GM19455 (cell line): ENCODE data around the gene SPAST.
"Not testable (repeated sequence)": the region's sequence is repeated elsewhere in the genome, so short reads cannot be mapped to it uniquely, and the experiment has no call there.

Source experiments
- ATAC-seq: cut with Tn5 transposase; IDR thresholded peaks from one replicate; pipeline ENCODE4 v1.9.1; 2021; ENCODE audit not compliant: unreplicated experiment

The SPAST gene, protein sequence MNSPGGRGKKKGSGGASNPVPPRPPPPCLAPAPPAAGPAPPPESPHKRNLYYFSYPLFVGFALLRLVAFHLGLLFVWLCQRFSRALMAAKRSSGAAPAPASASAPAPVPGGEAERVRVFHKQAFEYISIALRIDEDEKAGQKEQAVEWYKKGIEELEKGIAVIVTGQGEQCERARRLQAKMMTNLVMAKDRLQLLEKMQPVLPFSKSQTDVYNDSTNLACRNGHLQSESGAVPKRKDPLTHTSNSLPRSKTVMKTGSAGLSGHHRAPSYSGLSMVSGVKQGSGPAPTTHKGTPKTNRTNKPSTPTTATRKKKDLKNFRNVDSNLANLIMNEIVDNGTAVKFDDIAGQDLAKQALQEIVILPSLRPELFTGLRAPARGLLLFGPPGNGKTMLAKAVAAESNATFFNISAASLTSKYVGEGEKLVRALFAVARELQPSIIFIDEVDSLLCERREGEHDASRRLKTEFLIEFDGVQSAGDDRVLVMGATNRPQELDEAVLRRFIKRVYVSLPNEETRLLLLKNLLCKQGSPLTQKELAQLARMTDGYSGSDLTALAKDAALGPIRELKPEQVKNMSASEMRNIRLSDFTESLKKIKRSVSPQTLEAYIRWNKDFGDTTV

DNA sequence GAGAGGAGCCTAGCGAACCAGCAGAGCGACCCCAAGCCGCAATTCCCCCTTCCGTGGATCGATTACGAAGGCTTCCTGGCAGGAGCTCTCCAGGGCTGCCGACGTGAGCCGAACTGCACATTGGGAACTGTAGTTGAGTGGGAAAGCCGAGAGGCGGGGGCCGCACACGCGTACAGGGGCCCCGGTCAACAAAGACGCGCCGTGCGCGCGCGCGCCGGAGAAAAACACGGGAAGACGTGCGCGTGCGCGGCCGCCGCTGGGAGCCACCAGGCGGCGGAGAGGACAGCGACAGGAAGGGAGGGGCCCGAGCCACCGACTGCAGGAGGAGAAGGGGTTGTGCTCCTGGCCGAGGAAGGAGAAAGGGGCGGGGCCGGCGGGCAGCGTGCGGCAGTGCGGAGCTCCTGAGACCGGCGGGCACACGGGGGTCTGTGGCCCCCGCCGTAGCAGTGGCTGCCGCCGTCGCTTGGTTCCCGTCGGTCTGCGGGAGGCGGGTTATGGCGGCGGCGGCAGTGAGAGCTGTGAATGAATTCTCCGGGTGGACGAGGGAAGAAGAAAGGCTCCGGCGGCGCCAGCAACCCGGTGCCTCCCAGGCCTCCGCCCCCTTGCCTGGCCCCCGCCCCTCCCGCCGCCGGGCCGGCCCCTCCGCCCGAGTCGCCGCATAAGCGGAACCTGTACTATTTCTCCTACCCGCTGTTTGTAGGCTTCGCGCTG is at the start of gene SPAST:
Gene SPAST, plus strand, starts transcription at position 247 of the 711 bp plus-strand sequence. Its CDS starts 276 bp downstream, at position 523.
- peak; percentile 96 for ATAC-seq

DNA sequence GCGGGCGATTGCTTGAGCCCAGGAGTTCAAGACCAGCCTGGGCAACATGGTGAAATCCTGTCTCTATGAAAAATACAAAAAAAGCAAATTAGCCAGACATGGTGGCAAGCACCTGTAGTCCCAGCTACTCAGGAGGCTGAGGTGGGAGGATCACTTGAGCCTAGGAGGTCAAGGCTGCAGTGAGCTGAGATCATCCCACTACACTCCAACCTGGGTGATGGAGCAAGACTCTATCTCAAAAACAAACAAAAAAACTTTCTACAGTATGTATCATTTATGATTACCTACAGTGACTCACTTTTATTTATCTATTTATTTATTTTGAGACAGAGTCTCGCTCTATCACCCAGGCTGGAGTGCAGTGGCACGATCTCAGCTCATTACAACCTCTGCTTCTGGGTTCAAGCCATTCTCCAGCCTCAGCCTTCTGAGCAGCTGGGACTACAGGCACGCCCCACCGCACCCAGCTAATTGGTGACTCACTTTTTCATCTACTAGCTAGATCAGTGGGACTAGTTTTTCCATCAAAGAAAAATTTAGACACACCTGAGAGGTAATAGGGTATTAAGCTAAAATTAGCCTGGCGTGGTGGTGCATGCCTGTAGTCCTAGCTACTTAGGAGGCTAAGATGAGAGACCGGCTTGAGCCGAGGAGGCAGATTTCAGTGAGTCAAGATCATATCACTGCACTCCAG is 44.4 kb upstream of the SPAST start:
- ATAC-seq = not testable (repeated sequence)

DNA sequence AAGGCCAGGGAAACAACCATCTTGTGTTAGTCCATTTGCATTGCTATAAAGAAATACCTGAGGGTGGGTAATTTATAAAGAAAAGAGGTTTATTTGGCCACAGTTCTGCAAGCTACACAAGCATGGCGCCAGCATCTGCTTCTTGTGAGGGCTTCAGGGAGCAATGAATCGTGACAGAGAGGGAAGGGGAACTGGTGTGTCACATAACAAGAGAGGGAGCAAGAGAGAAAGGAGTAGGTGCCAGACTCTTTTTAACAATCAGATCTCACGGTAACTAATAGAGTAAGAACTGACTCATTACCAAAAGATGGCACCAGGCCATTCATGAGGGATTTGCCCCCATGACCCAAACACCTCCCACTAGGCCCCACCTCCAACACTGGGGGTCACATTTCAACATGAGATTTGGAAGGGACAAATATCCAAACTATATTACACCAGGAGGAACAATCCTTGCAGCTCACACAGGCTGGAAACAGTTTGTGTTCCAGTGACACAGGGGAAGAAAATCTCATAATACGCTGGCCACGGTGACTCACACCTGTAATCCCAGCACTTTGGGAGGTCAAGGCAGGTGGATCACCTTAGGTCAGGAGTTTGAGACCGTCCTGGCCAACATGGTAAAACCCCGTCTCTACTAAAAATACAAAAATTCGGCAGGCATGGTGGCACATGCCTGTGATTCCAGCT is 29.0 kb upstream of the SPAST start:
- not testable (repeated sequence) for ATAC-seq

DNA sequence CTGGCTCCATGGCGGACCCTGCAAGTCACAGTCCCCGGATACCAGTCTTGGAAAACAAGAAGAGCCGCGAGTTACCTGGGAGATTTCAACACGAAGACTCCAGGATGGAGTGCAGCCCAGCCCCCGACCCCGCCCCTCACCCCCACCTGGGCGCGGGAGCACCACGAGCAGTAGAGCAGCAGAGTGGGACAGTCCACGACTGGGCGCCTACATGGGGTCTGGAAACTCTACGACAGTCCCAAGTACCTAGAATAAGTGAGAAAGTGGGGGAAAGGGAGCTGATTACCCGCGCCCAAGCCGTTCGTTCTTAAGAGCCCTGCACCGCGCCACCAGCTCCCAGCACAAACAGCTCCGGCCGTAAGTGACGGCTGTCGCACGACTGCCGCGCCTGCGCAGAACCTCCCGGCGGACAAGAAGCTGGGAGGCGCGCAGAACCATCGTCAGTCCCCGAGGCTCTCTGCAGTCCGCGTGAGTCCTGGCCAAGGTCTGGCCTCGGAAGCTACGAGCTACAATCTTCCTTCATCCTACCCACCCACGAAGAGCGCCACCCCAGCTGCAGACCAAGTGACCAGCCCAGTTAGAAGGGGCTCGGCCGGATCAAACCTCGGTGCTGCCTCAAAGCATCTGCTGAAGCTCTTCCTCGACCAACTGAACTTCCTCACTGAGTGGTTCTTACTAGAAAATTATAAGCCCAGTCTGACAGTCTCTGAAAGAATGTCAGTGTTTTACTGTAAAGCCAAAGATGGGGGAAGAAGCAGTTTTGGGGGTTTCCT is 23.7 kb upstream of the SPAST start, which contains the start of gene DPY30:
Gene DPY30, minus strand, starts transcription at position 359 of the 773 bp plus-strand sequence. Its CDS starts 349 bp downstream, at position 10.
- ATAC-seq = peak; percentile 94

DNA sequence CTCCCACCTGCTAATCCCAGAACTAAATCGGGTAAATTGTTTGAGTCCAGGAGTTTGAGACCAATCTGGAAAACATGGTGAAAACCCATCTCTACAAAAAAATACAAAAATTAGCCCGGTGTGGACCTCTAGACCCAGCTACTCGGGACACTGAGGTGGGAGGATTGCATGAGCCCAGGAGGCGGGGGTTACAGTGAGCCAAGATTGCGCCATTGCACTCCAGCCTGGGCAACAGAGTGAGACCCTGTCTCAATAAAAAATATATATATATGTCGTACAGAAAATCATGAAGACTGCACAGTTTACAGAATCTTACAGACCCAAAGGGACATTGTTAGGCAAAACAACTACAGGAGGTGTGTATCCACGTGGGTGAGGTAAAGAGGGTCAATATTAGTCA is 19.8 kb upstream of the SPAST start:
- no peak for ATAC-seq

DNA sequence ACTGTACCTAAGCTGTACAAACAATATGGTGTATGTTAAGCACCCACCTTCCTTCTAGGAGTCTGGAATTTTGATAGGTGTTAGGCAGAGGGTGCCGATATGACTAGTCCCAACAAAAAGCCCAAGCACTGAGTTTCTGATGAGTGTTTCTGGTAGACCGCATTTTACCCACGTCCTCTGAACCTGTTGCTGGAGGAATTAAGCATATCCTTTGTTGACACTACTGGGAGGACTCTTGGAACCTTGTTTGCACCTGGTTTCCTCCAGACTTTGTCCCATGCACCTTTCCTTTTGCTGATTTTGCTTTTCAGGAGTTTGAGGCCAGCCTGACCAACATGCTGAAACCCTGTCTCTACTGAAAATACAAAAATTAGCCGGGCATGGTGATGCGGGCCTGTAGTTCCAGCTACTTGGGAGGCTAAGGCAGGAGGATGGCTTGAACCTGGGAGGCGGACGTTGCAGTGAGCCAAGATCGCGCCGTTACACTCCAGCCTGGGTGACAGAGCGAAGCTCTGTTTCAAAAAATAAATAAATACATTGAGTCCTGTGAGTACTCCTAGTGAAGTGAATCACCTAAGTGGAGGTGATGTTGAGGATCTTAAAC is 11.4 kb upstream of the SPAST start:
- ATAC-seq = no peak

DNA sequence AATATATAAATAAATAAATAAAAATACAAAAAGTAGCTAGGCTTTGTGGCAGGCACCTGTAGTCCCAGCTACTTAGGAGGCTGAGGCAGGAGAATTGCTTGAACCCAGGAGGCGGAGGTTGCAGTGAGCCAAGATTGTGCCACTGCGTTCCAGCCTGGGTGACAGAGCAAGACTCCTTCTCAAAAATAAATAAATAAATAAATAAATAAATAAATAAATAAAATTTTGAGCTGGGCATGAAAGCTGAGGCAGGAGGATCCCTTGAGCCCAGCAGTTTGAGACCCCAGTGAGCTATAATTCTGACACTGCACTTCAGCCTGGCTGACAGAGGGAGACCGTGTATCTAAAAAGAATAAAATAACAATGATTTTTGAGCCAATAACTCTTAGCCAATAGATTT is 8.8 kb upstream of the SPAST start:
- ATAC-seq = not testable (repeated sequence)

DNA sequence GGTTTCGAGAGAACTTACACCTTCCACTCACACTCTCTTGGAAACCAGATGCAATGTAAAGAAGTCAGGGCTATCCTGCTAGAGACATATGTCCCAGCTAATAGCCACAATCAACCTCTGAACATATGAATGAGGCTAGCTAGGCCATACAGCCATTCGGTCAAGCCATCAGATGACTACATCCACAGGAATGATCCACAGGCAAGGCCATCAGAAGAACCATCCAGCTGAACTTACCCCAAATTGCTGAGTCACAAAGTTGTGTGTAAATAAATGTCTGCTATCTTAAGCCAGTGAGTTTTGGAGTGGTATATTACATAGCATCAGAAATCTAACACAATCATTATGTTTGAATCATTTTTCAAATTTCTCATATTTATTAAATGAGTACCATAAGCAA is 5.2 kb upstream of the SPAST start:
- no peak for ATAC-seq

DNA sequence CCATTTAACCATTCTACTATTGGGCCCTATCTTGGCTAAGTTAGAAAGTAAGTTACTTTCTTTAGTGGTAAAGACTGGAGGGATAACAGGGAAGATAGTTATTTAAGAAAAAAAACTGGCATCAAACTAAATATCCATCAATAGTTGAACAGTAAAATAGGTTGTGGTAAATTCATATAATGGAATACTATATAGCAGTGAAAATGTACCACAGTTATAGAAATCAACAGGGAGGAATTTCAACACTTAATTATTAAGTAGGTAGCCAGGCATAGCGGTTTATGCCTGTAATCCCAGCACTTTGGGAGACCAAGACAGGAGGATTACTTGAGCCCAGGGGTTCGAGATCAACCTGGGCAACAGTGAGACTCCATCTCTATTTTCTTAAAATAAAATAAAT is 3.1 kb upstream of the SPAST start:
- no peak for ATAC-seq

DNA sequence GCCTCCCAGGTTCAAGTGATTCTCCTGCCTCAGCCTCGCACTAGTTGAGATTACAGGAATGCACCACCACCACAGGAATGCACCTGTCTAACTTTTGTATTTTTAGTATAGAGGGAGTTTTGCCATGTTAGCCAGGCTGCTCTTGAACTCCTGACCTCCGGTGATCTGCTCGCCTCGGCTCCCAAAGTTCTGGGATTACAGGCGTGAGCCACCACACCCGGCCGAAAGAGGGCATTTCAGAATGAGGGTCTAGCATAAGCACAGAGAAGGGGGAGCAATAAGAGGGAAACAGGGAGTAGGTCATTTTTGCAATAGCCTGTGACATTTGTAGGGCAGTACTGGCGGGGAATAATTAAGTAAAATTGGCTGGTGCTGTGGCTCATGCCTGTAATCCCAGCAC is 1.9 kb upstream of the SPAST start:
- ATAC-seq = no peak

DNA sequence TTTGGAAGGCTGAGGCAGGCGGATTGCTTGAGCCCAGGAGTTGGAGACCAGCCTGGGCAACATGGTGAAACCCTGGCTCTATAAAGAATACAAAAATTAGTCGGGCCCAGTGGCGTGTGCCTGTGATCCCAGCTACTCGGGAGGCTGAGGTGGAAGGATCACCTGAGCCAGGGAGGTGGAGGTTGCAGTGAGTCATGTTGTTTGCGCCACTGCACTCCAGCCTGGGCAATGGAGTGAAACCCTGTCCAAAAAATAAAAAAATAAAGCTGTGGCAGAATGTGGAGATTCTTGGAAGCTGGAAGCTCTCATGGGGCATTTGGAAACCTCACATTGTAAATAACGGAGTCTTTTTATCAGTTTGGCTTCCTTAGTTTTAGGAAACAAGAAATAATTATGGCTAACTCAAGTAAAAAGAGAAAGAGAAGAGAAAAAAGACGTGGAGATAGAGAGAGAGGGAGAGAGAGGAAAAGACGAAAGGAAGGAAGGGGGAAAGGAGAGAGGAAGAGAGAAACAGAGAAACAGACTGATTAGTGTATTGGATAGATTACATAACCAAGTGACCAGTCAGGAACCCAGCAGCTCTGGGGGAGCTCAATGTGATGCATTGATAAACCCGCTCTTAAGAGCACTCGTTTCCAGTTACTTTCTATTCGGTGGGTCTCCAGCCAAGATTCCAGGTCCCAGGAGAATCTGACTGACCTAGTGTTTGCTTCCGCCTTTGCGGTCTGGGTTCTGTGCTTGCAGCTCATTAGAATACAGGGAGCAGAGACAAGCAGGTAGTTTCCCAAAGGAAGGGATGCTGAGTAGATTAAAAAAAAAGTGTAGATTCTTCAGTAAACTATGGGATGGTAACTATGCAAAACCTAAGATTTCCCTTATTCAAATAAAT is 1.1 kb upstream of the SPAST start:
- ATAC-seq = no peak

DNA sequence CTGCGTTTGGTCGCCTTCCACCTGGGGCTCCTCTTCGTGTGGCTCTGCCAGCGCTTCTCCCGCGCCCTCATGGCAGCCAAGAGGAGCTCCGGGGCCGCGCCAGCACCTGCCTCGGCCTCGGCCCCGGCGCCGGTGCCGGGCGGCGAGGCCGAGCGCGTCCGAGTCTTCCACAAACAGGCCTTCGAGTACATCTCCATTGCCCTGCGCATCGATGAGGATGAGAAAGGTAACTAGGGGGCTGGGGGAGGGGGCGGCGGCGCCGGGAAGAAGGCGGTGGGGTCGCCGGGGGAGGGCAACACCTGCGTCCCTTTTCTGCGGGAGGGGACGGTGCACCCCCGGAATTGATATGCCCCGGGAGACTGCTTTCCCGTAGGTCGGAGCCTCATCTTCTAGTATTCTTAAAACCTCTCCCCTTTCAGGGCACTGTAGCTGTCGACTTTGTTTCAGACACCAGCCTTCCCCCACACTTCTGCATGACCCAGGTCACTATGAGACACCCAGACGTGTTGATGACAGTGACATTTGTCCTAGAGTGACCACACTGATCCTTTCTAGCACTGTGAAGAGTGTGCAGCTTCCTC is 755 bp downstream of the SPAST start:
- ATAC-seq = peak; percentile 18

DNA sequence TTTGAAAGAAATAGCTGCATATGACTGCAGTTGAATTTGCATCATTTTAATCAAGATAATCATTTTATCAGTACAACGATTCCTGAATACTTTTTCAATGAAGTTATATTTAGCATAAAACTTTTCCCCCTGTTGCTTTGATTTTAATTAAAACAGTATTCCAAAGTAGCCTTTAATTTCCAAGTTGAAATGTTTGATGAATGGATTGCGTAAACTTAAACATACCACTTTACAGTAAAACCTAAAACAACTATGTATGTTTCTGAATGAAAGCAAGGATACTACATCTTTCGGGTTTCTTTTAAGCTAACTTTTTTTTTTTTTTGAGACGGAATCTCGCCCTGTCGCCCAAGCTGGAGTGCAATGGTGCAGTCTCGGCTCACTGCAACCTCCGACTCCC is 1.4 kb downstream of the SPAST start:
- no peak for ATAC-seq

DNA sequence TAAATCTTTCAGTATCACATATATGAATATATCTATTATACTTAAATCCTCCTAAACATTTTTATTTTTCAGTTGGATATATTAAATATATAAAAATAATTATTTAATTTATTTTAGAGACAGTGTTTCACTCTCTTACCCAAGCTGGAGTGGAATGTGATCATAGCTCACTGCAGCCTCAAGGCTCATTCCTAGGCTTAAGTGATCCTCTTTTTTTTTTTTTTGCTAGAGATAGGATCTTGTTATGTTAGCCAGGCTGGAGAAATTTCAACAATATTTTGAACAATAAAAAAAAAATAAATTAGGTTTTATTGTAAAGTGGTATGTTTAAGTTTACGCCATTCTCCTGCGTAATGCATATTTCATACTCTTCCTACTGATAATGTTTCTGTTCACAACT is 4.2 kb downstream of the SPAST start:
- no peak for ATAC-seq

DNA sequence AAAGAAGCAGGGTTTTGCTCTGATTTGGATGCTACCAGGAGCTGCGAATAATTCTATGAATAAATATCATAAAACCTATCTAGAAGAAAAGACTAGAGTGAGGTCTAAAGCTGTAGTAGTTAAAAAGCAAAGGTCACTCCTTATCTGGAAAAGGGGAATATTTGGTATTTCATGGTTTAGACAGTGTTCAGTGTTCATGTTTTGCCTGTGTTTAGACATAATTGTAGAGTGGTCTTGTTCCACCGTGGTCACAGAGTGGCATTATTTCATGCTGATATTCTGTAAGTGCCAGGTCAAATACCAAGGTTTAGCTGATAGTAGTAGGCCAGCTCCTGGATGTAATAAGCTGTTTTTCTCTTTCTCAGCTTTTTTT is 10.8 kb downstream of the SPAST start:
- no peak for ATAC-seq

DNA sequence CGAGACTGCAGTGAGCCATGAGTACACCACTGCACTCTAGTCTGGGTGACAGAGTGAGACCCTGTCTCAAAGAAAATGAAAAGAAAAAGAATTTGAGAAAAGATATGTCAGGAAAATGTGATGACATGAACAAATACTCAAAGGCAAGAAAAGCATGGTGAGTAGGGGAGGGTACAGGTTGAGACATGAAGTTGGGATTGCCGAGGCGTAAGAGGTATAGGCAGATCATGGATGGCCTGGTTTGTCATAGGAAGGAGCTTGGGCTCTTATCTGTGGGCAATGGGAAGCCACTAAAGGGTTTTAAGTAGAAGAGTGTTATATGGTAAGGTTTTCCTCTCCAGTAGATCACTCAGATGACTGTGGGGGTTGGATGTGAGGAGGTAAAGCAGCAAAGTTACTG is 32.3 kb downstream of the SPAST start:
- no peak for ATAC-seq

DNA sequence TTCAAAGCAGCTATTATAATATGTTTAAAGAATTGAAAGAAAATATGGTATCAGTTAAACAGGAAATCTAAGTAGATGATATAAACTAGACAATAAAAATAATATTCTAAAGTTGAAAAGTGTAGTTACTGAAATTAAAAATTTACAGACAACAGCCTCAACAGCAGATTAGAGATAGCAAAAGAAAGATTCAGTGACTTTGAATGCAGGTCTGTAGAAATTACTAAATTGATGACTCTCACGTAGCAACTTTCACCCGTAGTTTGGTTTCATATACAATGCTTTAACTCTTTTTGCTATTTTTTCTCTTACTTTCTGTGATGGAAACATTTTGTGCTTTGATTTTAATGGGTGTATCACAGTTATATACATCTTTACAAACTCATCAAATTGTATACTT is 44.8 kb downstream of the SPAST start:
- no peak for ATAC-seq

DNA sequence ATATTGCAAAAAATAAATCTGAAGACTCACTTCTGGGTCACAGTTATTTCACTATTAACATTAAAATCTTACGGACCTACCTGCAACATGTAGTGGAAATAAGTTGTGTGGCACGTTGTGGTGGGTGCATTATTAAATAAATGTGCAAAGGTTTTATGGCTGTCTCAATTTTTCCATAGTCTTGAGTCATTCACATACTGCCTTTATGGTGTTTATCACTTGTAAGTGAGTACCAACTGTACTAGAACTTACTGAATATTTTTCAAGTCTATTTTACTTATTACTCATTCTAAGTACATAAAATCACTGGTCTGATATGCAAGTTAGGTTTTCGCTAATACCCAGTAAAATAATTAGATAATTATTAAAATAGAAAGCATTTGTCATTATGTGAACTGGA is 54.7 kb downstream of the SPAST start:
- no peak for ATAC-seq
